ENCODE data around the gene LINC00237.

DNA sequence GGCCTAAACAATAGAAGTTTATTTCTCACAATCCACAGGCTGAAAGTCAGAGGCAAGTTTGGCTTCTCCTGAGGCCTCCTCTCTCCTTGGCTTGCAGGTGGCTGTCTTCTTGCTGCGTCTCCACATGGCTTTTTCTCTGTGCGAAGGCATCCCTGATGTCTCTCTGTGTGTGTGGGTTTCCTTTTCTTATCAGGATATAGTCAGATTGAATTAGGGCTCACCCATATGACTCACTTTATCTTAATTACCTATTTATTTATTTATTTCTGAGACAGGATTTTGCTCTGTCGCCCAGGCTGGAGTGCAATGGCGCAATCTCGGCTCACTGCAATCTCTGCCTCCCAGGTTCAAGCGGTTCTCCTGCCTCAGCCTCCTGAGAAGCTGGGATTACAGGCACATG is 30.7 kb downstream of the LINC00237 start:
- no peak for TF ChIP-seq CTCF (IDR thresholded peaks at IDR 0.05; ENCODE audit: low read depth, low read length, missing input control)
- no peak for TF ChIP-seq RAD21 (IDR thresholded peaks at IDR 0.05)
- TF ChIP-seq, protein P1, sequence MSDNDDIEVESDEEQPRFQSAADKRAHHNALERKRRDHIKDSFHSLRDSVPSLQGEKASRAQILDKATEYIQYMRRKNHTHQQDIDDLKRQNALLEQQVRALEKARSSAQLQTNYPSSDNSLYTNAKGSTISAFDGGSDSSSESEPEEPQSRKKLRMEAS (IDR thresholded peaks at IDR 0.05), result no peak
- TF ChIP-seq, protein P2, sequence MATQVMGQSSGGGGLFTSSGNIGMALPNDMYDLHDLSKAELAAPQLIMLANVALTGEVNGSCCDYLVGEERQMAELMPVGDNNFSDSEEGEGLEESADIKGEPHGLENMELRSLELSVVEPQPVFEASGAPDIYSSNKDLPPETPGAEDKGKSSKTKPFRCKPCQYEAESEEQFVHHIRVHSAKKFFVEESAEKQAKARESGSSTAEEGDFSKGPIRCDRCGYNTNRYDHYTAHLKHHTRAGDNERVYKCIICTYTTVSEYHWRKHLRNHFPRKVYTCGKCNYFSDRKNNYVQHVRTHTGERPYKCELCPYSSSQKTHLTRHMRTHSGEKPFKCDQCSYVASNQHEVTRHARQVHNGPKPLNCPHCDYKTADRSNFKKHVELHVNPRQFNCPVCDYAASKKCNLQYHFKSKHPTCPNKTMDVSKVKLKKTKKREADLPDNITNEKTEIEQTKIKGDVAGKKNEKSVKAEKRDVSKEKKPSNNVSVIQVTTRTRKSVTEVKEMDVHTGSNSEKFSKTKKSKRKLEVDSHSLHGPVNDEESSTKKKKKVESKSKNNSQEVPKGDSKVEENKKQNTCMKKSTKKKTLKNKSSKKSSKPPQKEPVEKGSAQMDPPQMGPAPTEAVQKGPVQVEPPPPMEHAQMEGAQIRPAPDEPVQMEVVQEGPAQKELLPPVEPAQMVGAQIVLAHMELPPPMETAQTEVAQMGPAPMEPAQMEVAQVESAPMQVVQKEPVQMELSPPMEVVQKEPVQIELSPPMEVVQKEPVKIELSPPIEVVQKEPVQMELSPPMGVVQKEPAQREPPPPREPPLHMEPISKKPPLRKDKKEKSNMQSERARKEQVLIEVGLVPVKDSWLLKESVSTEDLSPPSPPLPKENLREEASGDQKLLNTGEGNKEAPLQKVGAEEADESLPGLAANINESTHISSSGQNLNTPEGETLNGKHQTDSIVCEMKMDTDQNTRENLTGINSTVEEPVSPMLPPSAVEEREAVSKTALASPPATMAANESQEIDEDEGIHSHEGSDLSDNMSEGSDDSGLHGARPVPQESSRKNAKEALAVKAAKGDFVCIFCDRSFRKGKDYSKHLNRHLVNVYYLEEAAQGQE (IDR thresholded peaks at IDR 0.05), result no peak
- no peak for TF ChIP-seq SP1 (IDR thresholded peaks at IDR 0.05)
- no peak for TF ChIP-seq ATF3 (IDR thresholded peaks at IDR 0.05)
- TF ChIP-seq TAF1 (conservative IDR thresholded peaks at IDR 0.05), result no peak
- TF ChIP-seq YY1 (IDR thresholded peaks at IDR 0.05), result no peak
- no peak for TF ChIP-seq FOXA1 (IDR thresholded peaks at IDR 0.05)
- TF ChIP-seq, protein P3, sequence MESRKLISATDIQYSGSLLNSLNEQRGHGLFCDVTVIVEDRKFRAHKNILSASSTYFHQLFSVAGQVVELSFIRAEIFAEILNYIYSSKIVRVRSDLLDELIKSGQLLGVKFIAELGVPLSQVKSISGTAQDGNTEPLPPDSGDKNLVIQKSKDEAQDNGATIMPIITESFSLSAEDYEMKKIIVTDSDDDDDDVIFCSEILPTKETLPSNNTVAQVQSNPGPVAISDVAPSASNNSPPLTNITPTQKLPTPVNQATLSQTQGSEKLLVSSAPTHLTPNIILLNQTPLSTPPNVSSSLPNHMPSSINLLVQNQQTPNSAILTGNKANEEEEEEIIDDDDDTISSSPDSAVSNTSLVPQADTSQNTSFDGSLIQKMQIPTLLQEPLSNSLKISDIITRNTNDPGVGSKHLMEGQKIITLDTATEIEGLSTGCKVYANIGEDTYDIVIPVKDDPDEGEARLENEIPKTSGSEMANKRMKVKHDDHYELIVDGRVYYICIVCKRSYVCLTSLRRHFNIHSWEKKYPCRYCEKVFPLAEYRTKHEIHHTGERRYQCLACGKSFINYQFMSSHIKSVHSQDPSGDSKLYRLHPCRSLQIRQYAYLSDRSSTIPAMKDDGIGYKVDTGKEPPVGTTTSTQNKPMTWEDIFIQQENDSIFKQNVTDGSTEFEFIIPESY (IDR thresholded peaks at IDR 0.05), result no peak
- TF ChIP-seq EGR1 (IDR thresholded peaks at IDR 0.05; ENCODE audit: low read depth in 2 of 2), result no peak
- no peak for TF ChIP-seq GABPA (IDR thresholded peaks at IDR 0.05 in 1 of 2, conservative IDR thresholded peaks at IDR 0.05 in 1 of 2)
